K562 (cell line): ENCODE data around the gene SV2A. TPM values are rescaled to one million over a fixed set of nuclear protein-coding genes. Genes with fewer than 3 reads are reported as not detected.

ENCODE experiments used
- BDP1 ChIP-seq: IDR thresholded peaks from 3 replicates; pipeline ENCODE4 v1.6.1; 2011; ENCODE audit not compliant: insufficient read length, insufficient read depth
- DPF2 ChIP-seq: fragments of 450-650 bp; IDR thresholded peaks from 2 replicates; pipeline ENCODE4 v1.6.1; 2016
- JUN ChIP-seq, 2 experiments: sonication (generic) in 1 of 2; formaldehyde crosslinking in 1 of 2; IDR thresholded peaks; 2 replicates each; pipeline versions ENCODE4 v1.6.1 to v1.8.0; 2012 to 2022; ENCODE audit warnings: borderline replicate concordance in 2 of 2, mild to moderate bottlenecking in 2 of 2, improper control_type of control experiment in 1 of 2, low read depth in 1 of 2, low read length in 1 of 2, missing genetic modification reagents in 1 of 2
- POU5F1 ChIP-seq: fragments of 150-350 bp; IDR thresholded peaks from 2 replicates; pipeline ENCODE4 v1.6.1; 2014; ENCODE audit warnings: borderline replicate concordance, low read length, low read depth, mild to moderate bottlenecking; ENCODE audit not compliant: partially characterized antibody
- REST ChIP-seq, 2 experiments: fragments of 450-650 bp; formaldehyde crosslinking in 1 of 2; IDR thresholded peaks; 2 replicates each; pipeline versions ENCODE4 v1.4.0 to v1.6.1; 2014 to 2020; ENCODE audit warnings: mild to moderate bottlenecking in 2 of 2, borderline replicate concordance in 1 of 2, low read depth in 1 of 2
- STAG1 ChIP-seq: sonication (generic); formaldehyde crosslinking; IDR thresholded peaks from 2 replicates; pipeline ENCODE4 v1.5.0; 2020; ENCODE audit warnings: missing genetic modification reagents, borderline replicate concordance
- YY1 ChIP-seq, 3 experiments: IDR thresholded peaks; 2 replicates each; pipeline ENCODE4 v1.6.1; 2011; ENCODE audit warnings: low read length in 2 of 3, mild to moderate bottlenecking in 2 of 3, moderate library complexity in 2 of 3, borderline replicate concordance in 1 of 3, control low read depth in 1 of 3, low read depth in 1 of 3; ENCODE audit not compliant: insufficient read depth in 3 of 3, insufficient replicate concordance in 2 of 3, control insufficient read depth in 1 of 3, insufficient read length in 1 of 3; ENCODE audit errors: extremely low read depth in 1 of 3
- ZNF551 ChIP-seq: fragments of 250-450 bp; sonication (Bioruptor Pico); IDR thresholded peaks from 2 replicates; pipeline ENCODE4 v1.5.0; 2021; ENCODE audit warnings: mild to moderate bottlenecking, moderate library complexity
- polyA plus RNA-seq, 8 experiments: library from polyadenylated mRNA; depleted of rRNA in 4 of 8; stranded (reverse) in 5 of 8; unstranded in 3 of 8; fragments of >200 nt; fragmentation: Nextera tagmentation in 2 of 8; fragmentation: Illumina TruSeq in 1 of 8; extraction: Ambion mirVana in 2 of 8; extraction: Trizol in 1 of 8; gene quantifications; 2 replicates each; pipeline versions ENCODE4 v1.2.1 to v1.2.3, GENCODE V29; 2011 to 2014; ENCODE audit warnings: inconsistent platforms in 1 of 8, missing spikeins in 1 of 8
- total RNA-seq, 7 experiments: library from RNA; depleted of rRNA in 6 of 7; stranded (reverse); fragments of >200 nt in 6 of 7; fragmentation: Illumina TruSeq in 2 of 7; extraction: Trizol in 2 of 7; gene quantifications; 2 replicates each; pipeline versions ENCODE4 v1.2.1 to v1.2.3, GENCODE V29; 2011 to 2021; ENCODE audit warnings: low replicate concordance in 1 of 7
- TF ChIP-seq, protein P1 (sequence below): sonication (generic); formaldehyde crosslinking; IDR thresholded peaks from 2 replicates; pipeline ENCODE4 v1.4.0; 2020; ENCODE audit warnings: mild to moderate bottlenecking, missing genetic modification reagents
- TF ChIP-seq, protein P2 (sequence below): fragments of 200-800 bp; sonication (Bioruptor generic); IDR thresholded peaks from 2 replicates; pipeline ENCODE4 v1.6.1; 2017; ENCODE audit warnings: missing genetic modification characterization, missing compliant biosample characterization
- TF ChIP-seq, protein P3 (sequence below): fragments of 450-650 bp; IDR thresholded peaks from one replicate; pipeline ENCODE4 v1.6.1; 2018; ENCODE audit warnings: mild to moderate bottlenecking, moderate library complexity; ENCODE audit not compliant: partially characterized antibody

The SV2A gene
- total and polyA plus RNA-seq, 9 of the 15 experiments (the other 6 are each of a cell fraction or from before 2014, with no cell fraction given): 0.07 to 0.22 (median 0.11) TPM; not detected in 1

DNA sequence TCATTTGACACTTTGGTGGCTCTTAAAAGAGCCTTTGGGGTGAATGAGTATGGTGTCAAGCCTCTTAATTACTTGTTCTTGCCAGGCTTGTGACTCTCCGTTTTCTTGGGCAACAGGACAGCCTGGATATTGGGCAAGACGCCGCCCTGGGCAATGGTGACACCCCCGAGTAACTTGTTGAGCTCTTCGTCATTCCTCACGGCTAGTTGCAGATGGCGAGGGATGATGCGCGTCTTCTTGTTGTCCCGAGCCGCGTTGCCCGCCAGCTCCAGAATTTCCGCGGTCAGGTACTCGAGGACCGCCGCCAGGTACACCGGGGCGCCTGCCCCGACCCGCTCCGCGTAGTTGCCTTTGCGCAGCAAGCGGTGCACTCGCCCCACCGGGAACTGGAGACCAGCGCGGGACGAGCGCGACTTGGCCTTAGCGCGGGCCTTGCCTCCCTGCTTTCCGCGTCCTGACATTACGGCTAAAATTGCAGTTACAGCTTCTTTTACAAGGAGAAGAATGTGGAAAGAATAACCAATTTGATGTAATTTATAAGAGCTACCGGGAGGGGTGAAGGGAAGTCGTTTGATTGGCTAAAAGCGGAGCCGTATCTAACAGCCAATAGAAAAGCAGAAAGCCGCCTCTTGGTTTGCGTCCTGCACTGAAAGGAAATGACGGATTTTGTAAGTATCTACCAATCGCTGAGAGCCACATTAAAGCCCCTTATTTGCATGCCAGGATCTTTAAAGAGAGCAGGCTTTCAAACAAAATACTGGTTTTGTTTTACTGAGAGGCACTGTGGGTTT is 30.0 kb downstream of the SV2A start (continued):
- TF ChIP-seq REST (IDR thresholded peaks at IDR 0.05; ENCODE audit: borderline replicate concordance): no peak
- TF ChIP-seq REST (CRISPR knock-in tag; IDR thresholded peaks at IDR 0.05; ENCODE audit: low read depth): no peak
- no peak for TF ChIP-seq ZNF551 (CRISPR knock-in tag)
- TF ChIP-seq, protein P1, sequence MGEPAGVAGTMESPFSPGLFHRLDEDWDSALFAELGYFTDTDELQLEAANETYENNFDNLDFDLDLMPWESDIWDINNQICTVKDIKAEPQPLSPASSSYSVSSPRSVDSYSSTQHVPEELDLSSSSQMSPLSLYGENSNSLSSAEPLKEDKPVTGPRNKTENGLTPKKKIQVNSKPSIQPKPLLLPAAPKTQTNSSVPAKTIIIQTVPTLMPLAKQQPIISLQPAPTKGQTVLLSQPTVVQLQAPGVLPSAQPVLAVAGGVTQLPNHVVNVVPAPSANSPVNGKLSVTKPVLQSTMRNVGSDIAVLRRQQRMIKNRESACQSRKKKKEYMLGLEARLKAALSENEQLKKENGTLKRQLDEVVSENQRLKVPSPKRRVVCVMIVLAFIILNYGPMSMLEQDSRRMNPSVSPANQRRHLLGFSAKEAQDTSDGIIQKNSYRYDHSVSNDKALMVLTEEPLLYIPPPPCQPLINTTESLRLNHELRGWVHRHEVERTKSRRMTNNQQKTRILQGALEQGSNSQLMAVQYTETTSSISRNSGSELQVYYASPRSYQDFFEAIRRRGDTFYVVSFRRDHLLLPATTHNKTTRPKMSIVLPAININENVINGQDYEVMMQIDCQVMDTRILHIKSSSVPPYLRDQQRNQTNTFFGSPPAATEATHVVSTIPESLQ (CRISPR knock-in tag): 0 out of 2 replicates have a peak, but pooled peaks have one; percentile 48
- no peak for TF ChIP-seq JUN (IDR thresholded peaks at IDR 0.05; ENCODE audit: borderline replicate concordance, low read depth, low read length)
- no peak; the same call in 1 of the 2 replicates for TF ChIP-seq JUN (CRISPR knock-in tag; IDR thresholded peaks at IDR 0.05; ENCODE audit: borderline replicate concordance)
- peak; percentile 34 for TF ChIP-seq STAG1
- TF ChIP-seq BDP1: no peak
- TF ChIP-seq POU5F1: no peak
- TF ChIP-seq, protein P2, sequence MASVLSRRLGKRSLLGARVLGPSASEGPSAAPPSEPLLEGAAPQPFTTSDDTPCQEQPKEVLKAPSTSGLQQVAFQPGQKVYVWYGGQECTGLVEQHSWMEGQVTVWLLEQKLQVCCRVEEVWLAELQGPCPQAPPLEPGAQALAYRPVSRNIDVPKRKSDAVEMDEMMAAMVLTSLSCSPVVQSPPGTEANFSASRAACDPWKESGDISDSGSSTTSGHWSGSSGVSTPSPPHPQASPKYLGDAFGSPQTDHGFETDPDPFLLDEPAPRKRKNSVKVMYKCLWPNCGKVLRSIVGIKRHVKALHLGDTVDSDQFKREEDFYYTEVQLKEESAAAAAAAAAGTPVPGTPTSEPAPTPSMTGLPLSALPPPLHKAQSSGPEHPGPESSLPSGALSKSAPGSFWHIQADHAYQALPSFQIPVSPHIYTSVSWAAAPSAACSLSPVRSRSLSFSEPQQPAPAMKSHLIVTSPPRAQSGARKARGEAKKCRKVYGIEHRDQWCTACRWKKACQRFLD (CRISPR knock-in tag): 0 out of 2 replicates have a peak, but pooled peaks have one; percentile 75
- no peak for TF ChIP-seq DPF2
- TF ChIP-seq, protein P3, sequence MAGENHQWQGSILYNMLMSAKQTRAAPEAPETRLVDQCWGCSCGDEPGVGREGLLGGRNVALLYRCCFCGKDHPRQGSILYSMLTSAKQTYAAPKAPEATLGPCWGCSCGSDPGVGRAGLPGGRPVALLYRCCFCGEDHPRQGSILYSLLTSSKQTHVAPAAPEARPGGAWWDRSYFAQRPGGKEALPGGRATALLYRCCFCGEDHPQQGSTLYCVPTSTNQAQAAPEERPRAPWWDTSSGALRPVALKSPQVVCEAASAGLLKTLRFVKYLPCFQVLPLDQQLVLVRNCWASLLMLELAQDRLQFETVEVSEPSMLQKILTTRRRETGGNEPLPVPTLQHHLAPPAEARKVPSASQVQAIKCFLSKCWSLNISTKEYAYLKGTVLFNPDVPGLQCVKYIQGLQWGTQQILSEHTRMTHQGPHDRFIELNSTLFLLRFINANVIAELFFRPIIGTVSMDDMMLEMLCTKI: no peak
- peak in 2 of 3 experiments; percentile 26 to 53 for TF ChIP-seq YY1 (IDR thresholded peaks at IDR 0.05; ENCODE audit: borderline replicate concordance in 1 of 3, control insufficient read depth in 1 of 3, extremely low read depth in 1 of 3, insufficient read depth in 3 of 3, insufficient read length in 1 of 3, insufficient replicate concordance in 2 of 3, low read depth in 1 of 3, low read length in 2 of 3)
